Sigmoid colon (tissue), 4 donors: ENCODE data around the gene CHST8.

ENCODE experiments used
- CTCF ChIP-seq, 4 experiments: fragments of 450-650 bp in 3 of 4; fragments of 200-600 bp in 1 of 4; IDR thresholded peaks; one replicate each; pipeline ENCODE4 v1.5.1; 2016 to 2019; ENCODE audit warnings: antibody characterized with exemption in 4 of 4, mild to moderate bottlenecking in 3 of 4, moderate library complexity in 2 of 4
- POLR2A ChIP-seq, 2 donors: fragments of 450-650 bp; IDR thresholded peaks; one replicate each; pipeline ENCODE4 v1.6.1; 2016; ENCODE audit warnings: antibody characterized with exemption in 2 of 2, mild to moderate bottlenecking in 2 of 2, moderate library complexity in 2 of 2
- POLR2AphosphoS5 ChIP-seq, 4 donors: sonication (generic); formaldehyde crosslinking; IDR thresholded peaks; one replicate each; pipeline ENCODE4 v1.6.1; 2017; ENCODE audit warnings: antibody characterized with exemption in 4 of 4

- TF ChIP-seq CTCF (IDR thresholded peaks at IDR 0.05) (no peak), POLR2A (IDR thresholded peaks at IDR 0.05) (no peak), POLR2AphosphoS5 (IDR thresholded peaks at IDR 0.05) (no peak)
Measured at GRCh38 chr19:33745297-33745696, 123.5 kb downstream of the CHST8 start.
